ENCODE results near the gene PSORS1C2.

- no peak for TF ChIP-seq CTCF (IDR thresholded peaks at IDR 0.05)
- peak; percentile 65 for TF ChIP-seq POLR2AphosphoS5 (IDR thresholded peaks at IDR 0.05)
Observed at GRCh38 chr6:31114541-31114878, 24.4 kb downstream of the PSORS1C2 start, which contains the start of gene PSORS1C1.

All from prostate gland (tissue), 2 donors.